Naive B cell (primary cell): Measurements from ENCODE around the gene ADIPOQ. TPM values are rescaled to one million over a fixed set of nuclear protein-coding genes. Genes with fewer than 3 reads are reported as not detected.
"Not testable (repeated sequence)": the region's sequence is repeated elsewhere in the genome, so short reads cannot be mapped to it uniquely, and the experiment has no call there.

ENCODE experiments used
- ATAC-seq, 2 donors: fragments of 150-1000 bp; cut with Tn5 transposase; 2 replicates each; pipeline ENCODE4 v1.10.0; 2021; ENCODE audit warnings: low read depth in 2 of 2, mild to moderate bottlenecking in 2 of 2, moderate library complexity in 2 of 2
- DNase-seq: peaks from one replicate; pipeline ENCODE4 v3.0.0; 2022
- H3K27ac Mint-ChIP-seq, 6 donors: one replicate each; pipeline ENCODE4 v1.8.0; 2020 to 2022; ENCODE audit warnings: mild to moderate bottlenecking in 6 of 6, mixed read lengths in 6 of 6, moderate library complexity in 5 of 6, inconsistent platforms in 2 of 6
- H3K27me3 Mint-ChIP-seq, 3 donors: one replicate each; pipeline ENCODE4 v1.8.0; 2021 to 2022; ENCODE audit warnings: mixed read lengths in 3 of 3, mild to moderate bottlenecking in 1 of 3
- H3K36me3 Mint-ChIP-seq, 2 donors: one replicate each; pipeline ENCODE4 v1.8.0; 2020 to 2022; ENCODE audit warnings: mixed read lengths in 2 of 2, inconsistent platforms in 1 of 2, mild to moderate bottlenecking in 1 of 2
- H3K4me1 Mint-ChIP-seq, 3 donors: one replicate each; pipeline ENCODE4 v1.8.0; 2020 to 2022; ENCODE audit warnings: mixed read lengths in 3 of 3, inconsistent platforms in 1 of 3, mild to moderate bottlenecking in 1 of 3, moderate library complexity in 1 of 3
- H3K4me3 Mint-ChIP-seq, 8 donors: one replicate each; pipeline ENCODE4 v1.8.0; 2020 to 2022; ENCODE audit warnings: mild to moderate bottlenecking in 8 of 8, mixed read lengths in 8 of 8, moderate library complexity in 8 of 8, inconsistent platforms in 2 of 8
- H3K9me3 Mint-ChIP-seq, 7 donors: one replicate each; pipeline ENCODE4 v1.8.0; 2020 to 2022; ENCODE audit warnings: mixed read lengths in 7 of 7, mild to moderate bottlenecking in 5 of 7, inconsistent platforms in 2 of 7, moderate library complexity in 1 of 7
- polyA plus RNA-seq, 6 donors: library from polyadenylated mRNA; unstranded; fragments of 300-500 nt; fragmentation: Illumina TruSeq; gene quantifications; one replicate each; pipeline ENCODE4 v1.2.3, GENCODE V29; 2021; ENCODE audit warnings: low read depth in 6 of 6

Gene ADIPOQ
- polyA plus RNA-seq, 6 donors from 2014 or later, result not detected

GRCh38 chr3:186839874-186840641 lies 2.5 kb upstream of the ADIPOQ start:
- Mint-ChIP-seq H3K27me3 (peaks cover 5 to 27% (median 10%) of the 10 kb centered on the region in 3 donors), H3K36me3 (no peaks in the 10 kb centered on the region), H3K27ac (no peak overlapping the region), H3K4me1 (no peaks in the 10 kb centered on the region), H3K9me3 (no peaks in the 10 kb centered on the region), H3K4me3 (no peak overlapping the region)
- no peak for DNase-seq
- no peak for ATAC-seq

DNA sequence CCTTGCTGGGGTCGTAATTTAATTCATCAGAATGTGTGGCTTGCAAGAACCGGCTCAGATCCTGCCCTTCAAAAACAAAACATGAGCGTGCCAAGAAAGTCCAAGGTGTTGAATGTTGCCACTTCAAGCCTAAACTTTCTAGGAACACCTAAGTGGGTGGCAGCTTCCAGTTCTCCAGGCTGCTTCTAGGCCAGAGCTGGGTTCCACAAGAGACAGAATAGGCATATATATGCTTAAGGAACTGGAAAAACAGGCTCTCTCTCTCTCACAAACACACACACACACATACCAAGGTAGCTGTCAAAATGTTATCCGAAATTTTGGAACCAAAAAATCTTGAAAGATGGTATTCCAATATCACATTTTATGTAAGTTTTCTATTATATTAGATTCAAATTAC lies 890 bp upstream of the ADIPOQ start:
- ATAC-seq (no peak), DNase-seq (no peak)
- Mint-ChIP-seq H3K4me1 (no peaks in the 10 kb centered on the region), H3K27me3 (peaks cover 5 to 33% (median 19%) of the 10 kb centered on the region in 3 donors), H3K9me3 (no peaks in the 10 kb centered on the region), H3K4me3 (no peak overlapping the region), H3K27ac (peak overlapping the region in 1 of 6 donors; percentile 7), H3K36me3 (no peaks in the 10 kb centered on the region)

DNA sequence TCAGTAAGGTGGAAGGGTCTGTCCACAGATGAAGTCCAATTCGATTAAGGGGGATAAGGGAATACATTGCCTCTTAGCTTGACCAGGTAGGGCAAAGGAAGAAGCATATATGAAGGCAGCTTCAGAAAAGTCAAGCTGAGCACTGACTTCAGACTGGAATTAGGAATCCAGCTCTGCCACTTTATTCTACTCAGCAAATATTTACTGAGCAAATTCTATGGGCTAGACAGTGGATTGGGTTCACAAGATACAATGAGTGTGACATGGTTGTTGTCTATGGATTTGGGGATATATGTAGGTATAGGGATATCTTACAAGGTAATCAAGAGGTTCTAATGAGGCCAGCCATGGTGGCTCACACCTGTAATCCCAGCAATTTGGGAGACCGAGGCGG lies 526 bp downstream of the ADIPOQ start:
- no peak overlapping the region for H3K27ac Mint-ChIP-seq
- H3K4me1 Mint-ChIP-seq, result no peaks in the 10 kb centered on the region
- H3K9me3 Mint-ChIP-seq, result no peaks in the 10 kb centered on the region
- peaks cover 5 to 30% (median 25%) of the 10 kb centered on the region in 3 donors for H3K27me3 Mint-ChIP-seq
- ATAC-seq, result no peak
- no peak overlapping the region for H3K4me3 Mint-ChIP-seq
- no peak for DNase-seq
- no peaks in the 10 kb centered on the region for H3K36me3 Mint-ChIP-seq

GRCh38 chr3:186844908-186845307 lies 2.4 kb downstream of the ADIPOQ start:
- no peaks in the 10 kb centered on the region for H3K9me3 Mint-ChIP-seq
- ATAC-seq (no peak), DNase-seq (no peak)
- H3K4me3 Mint-ChIP-seq, result no peak overlapping the region
- peaks cover 5 to 30% (median 25%) of the 10 kb centered on the region in 3 donors for H3K27me3 Mint-ChIP-seq
- peak overlapping the region in 1 of 6 donors; percentile 62 for H3K27ac Mint-ChIP-seq
- peaks cover 6 to 7% (median 7%) of the 10 kb centered on the region in 3 donors for H3K4me1 Mint-ChIP-seq
- H3K36me3 Mint-ChIP-seq, result no peaks in the 10 kb centered on the region

- no peaks in the 10 kb centered on the region for H3K36me3 Mint-ChIP-seq
- H3K9me3 Mint-ChIP-seq, result no peaks in the 10 kb centered on the region
- DNase-seq (no peak), ATAC-seq (no peak)
- H3K4me1 Mint-ChIP-seq, result peaks cover 6 to 8% (median 7%) of the 10 kb centered on the region in 3 donors
- no peak overlapping the region for H3K4me3 Mint-ChIP-seq
- no peak overlapping the region for H3K27ac Mint-ChIP-seq
- peaks cover 5 to 30% (median 25%) of the 10 kb centered on the region in 3 donors for H3K27me3 Mint-ChIP-seq
Measured at GRCh38 chr3:186845756-186846155, 3.2 kb downstream of the ADIPOQ start.

DNA sequence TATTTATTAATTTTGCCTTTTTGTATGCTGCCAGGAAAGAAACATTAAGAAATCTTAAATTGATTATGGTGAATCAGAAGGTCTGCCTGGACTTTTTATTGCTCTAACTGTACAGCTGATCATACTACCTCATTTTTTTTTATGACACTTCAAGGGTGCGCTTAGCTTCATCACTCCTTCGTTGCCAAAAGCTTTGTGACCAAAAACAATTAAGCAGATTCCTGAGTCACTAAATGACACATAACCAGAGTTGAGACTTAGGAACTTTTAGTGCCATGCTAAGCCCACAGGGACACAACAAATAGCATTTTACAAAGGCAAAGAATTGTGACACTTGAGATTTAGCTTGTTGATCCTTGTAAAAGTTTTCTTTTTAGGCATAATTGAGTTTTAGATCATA lies 4.9 kb downstream of the ADIPOQ start:
- no peak for DNase-seq

DNA sequence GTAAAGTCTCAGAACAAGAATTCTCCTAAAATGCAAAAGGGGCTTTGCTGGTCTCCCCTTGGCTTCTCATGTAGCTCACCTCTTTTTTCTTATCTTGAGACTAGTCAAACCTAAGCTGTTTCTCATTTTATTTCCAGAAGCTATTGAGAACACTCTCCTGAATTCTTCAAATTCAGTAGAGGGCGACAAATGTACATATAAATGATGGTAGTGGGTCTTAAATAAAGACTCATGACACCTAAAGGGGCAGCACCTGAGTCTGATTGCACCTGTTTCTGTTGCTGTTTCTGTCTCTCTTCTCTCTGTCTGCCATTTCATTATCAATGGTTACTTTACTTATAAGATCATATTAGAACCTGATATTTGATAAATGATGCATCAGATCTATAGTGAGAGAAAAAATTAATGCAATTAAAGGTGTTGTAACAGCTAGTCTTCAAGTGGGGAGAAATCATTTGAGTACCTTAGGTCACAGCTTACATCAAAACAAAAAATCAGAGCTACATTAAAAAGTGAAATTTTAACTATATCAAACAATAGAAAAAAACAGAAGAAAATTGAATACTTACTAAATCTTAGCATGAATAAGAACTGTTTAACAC lies 7.0 kb downstream of the ADIPOQ start:
- peaks cover 5 to 25% (median 18%) of the 10 kb centered on the region in 3 donors for H3K27me3 Mint-ChIP-seq
- H3K27ac Mint-ChIP-seq, result peak overlapping the region in 4 of 6 donors; percentile 52 to 76 (median 74)
- H3K9me3 Mint-ChIP-seq, result peaks cover 0 to 6% (median 0%) of the 10 kb centered on the region in 7 donors
- H3K4me1 Mint-ChIP-seq, result peaks cover 19 to 23% (median 20%) of the 10 kb centered on the region in 3 donors
- DNase-seq (peak; percentile 64), ATAC-seq (peak; percentile 98)
- H3K4me3 Mint-ChIP-seq, result no peak overlapping the region
- peaks cover 0 to 8% of the 10 kb centered on the region in 2 donors for H3K36me3 Mint-ChIP-seq

More for the DNA sequence above, 4.9 kb downstream of the ADIPOQ start:
- ATAC-seq, result no peak
- Mint-ChIP-seq H3K36me3 (peaks cover 0 to 8% of the 10 kb centered on the region in 2 donors), H3K9me3 (peaks cover 0 to 6% (median 0%) of the 10 kb centered on the region in 7 donors), H3K27me3 (peaks cover 5 to 29% (median 25%) of the 10 kb centered on the region in 3 donors), H3K4me3 (peak overlapping the region in 1 of 8 donors; percentile 3), H3K27ac (no peak overlapping the region), H3K4me1 (peaks cover 17 to 19% (median 19%) of the 10 kb centered on the region in 3 donors)

DNA sequence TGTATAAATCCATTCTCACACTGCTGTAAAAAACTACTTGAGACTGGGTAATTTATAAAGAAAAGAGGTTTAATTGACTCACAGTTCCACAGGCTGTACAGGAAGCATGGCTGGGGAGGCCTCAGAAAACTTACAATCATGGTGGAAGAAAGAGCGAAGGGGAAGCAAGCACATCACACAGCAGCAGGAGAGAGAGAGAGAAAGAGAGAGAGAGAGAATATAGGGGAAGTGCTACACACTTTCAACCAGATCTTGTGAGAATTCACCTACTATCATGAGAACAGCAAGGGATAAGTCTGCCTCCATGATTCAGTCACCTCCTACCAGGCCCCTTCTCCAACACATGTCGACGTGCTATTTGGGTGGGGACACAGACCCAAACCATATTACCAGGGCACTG lies 9.3 kb downstream of the ADIPOQ start:
- peak overlapping the region; percentile 54 to 94 (median 88) for H3K27ac Mint-ChIP-seq
- H3K4me3 Mint-ChIP-seq, result peak overlapping the region in 1 of 8 donors; percentile 5
- not testable (repeated sequence) for H3K36me3 Mint-ChIP-seq, H3K9me3 Mint-ChIP-seq, H3K27me3 Mint-ChIP-seq
- peak; percentile 16 for DNase-seq
- ATAC-seq, result peak; percentile 47 to 55
- H3K4me1 Mint-ChIP-seq, result peaks cover 19 to 23% (median 21%) of the 10 kb centered on the region in 3 donors

DNA sequence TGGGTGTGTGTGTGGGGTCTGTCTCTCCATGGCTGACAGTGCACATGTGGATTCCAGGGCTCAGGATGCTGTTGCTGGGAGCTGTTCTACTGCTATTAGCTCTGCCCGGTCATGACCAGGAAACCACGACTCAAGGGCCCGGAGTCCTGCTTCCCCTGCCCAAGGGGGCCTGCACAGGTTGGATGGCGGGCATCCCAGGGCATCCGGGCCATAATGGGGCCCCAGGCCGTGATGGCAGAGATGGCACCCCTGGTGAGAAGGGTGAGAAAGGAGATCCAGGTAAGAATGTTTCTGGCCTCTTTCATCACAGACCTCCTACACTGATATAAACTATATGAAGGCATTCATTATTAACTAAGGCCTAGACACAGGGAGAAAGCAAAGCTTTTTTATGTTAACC lies 10.5 kb downstream of the ADIPOQ start:
- no peak overlapping the region for H3K4me3 Mint-ChIP-seq
- peaks cover 24 to 30% (median 27%) of the 10 kb centered on the region in 3 donors for H3K4me1 Mint-ChIP-seq
- peak overlapping the region in 1 of 6 donors; percentile 80 for H3K27ac Mint-ChIP-seq
- ATAC-seq, result no peak
- DNase-seq, result no peak
- H3K36me3 Mint-ChIP-seq, result peaks cover 0 to 8% of the 10 kb centered on the region in 2 donors
- no peaks in the 10 kb centered on the region for H3K27me3 Mint-ChIP-seq
- peaks cover 0 to 8% (median 5%) of the 10 kb centered on the region in 7 donors for H3K9me3 Mint-ChIP-seq

- H3K4me1 Mint-ChIP-seq, result peaks cover 24 to 30% (median 26%) of the 10 kb centered on the region in 3 donors
- peaks cover 0 to 8% of the 10 kb centered on the region in 2 donors for H3K36me3 Mint-ChIP-seq
- ATAC-seq (no peak), DNase-seq (no peak)
- no peaks in the 10 kb centered on the region for H3K27me3 Mint-ChIP-seq
- H3K9me3 Mint-ChIP-seq, result peaks cover 2 to 11% (median 6%) of the 10 kb centered on the region in 7 donors
- H3K4me3 Mint-ChIP-seq, result no peak overlapping the region
- peak overlapping the region in 1 of 6 donors; percentile 17 for H3K27ac Mint-ChIP-seq
Measured at GRCh38 chr3:186854146-186854545, 11.6 kb downstream of the ADIPOQ start.

DNA sequence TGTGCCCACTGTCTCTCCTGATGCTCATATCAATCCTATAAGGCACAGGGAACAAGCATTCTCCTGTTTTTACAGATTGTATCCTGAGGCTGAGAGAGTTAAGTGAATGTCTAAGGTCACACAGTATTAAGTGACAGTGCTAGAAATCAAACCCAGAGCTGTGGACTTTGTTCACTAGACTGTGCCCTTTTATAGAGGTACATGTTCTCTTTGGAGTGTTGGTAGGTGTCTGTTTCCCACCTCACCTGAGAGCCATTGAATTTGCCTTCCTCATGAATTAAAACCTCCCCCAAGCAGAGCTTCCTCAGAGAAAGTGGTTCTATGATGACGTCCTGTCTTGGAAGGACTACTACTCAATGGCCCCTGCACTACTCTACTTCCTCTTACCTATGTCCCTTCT lies 12.4 kb downstream of the ADIPOQ start:
- ATAC-seq (no peak), DNase-seq (no peak)
- Mint-ChIP-seq H3K27ac (peak overlapping the region in 1 of 6 donors; percentile 86), H3K27me3 (no peaks in the 10 kb centered on the region), H3K36me3 (peaks cover 0 to 8% of the 10 kb centered on the region in 2 donors), H3K4me3 (no peak overlapping the region), H3K9me3 (peaks cover 6 to 14% (median 10%) of the 10 kb centered on the region in 7 donors), H3K4me1 (peaks cover 18 to 23% (median 21%) of the 10 kb centered on the region in 3 donors)

GRCh38 chr3:186857743-186858142 lies 15.2 kb downstream of the ADIPOQ start:
- H3K36me3 Mint-ChIP-seq, result no peaks in the 10 kb centered on the region

GRCh38 chr3:186865215-186865853 lies 22.8 kb downstream of the ADIPOQ start:
- not testable (repeated sequence) for ATAC-seq, H3K27ac Mint-ChIP-seq, H3K9me3 Mint-ChIP-seq, H3K27me3 Mint-ChIP-seq, H3K36me3 Mint-ChIP-seq, DNase-seq, H3K4me1 Mint-ChIP-seq, H3K4me3 Mint-ChIP-seq

More at GRCh38 chr3:186857743-186858142, 15.2 kb downstream of the ADIPOQ start:
- DNase-seq (no peak), ATAC-seq (no peak)
- H3K27me3 Mint-ChIP-seq, result no peaks in the 10 kb centered on the region
- H3K4me3 Mint-ChIP-seq, result peak overlapping the region in 1 of 8 donors; percentile 35
- H3K27ac Mint-ChIP-seq, result peak overlapping the region in 5 of 6 donors; percentile 29 to 94 (median 49)
- peaks cover 0 to 11% (median 9%) of the 10 kb centered on the region in 7 donors for H3K9me3 Mint-ChIP-seq
- peaks cover 7 to 8% (median 8%) of the 10 kb centered on the region in 3 donors for H3K4me1 Mint-ChIP-seq
